K562 (cell line): ENCODE data around the gene ACTRT2. TPM values are rescaled to one million over a fixed set of nuclear protein-coding genes. Genes with fewer than 3 reads are reported as not detected.

Experiments used
- ATAC-seq: fragments of 200-7000 bp; cut with Tn5 transposase; 3 replicates; pipeline ENCODE4 v1.9.1; 2020; ENCODE audit warnings: moderate library complexity
- BruUV-seq: library from RNA; stranded (reverse); fragments of 400-500 nt; replicated peaks from 2 replicates; lab custom pipeline; 2021; lab: Mats Ljungman, UMichigan
- CTCF ChIA-PET: fragments of 300-600 bp; formaldehyde crosslinking; extraction: SDS; loops from one replicate; lab custom pipeline; 2021; ENCODE audit warnings: low intra/inter-chr PET ratio; lab: Yijun Ruan, JAX
- POLR2A ChIA-PET: fragments of 300-600, 350-650 bp; sonication (Branson Sonifier 250); formaldehyde crosslinking; extraction: SDS; loops from one replicate; lab custom pipeline; 2021; ENCODE audit warnings: antibody characterized with exemption, inconsistent platforms; lab: Yijun Ruan, JAX
- DNase-seq, 4 experiments: peaks; one replicate each; pipeline versions ENCODE4 v3.0.0 to v3.0.0-alpha.2; 2011 to 2018; ENCODE audit warnings: low spot score in 3 of 4, mixed read lengths in 3 of 4; ENCODE audit errors: extremely low read depth in 1 of 4
- FAIRE-seq: peaks from 2 replicates; lab custom pipeline; 2011; peaks lifted over from hg19 to GRCh38; lab: Jason Lieb, UNC
- H2AFZ ChIP-seq: 2 replicates; pipeline ENCODE4 v1.6.0; 2011; ENCODE audit warnings: low read depth, low read length, control low read depth, inconsistent platforms
- H3K27ac ChIP-seq: fragments of 200-600 bp; 3 replicates; pipeline ENCODE4 v1.8.0; 2011; ENCODE audit warnings: low read depth, mild to moderate bottlenecking, control low read depth, inconsistent platforms, low read length, moderate library complexity, mixed read lengths; ENCODE audit errors: extremely low read depth
- H3K27me3 ChIP-seq, 2 experiments: fragments of 300-600 bp in 1 of 2; 2 replicates in 1 of 2; 3 replicates in 1 of 2; pipeline versions ENCODE4 v1.6.0 to v1.8.0; 2011; ENCODE audit warnings: inconsistent platforms in 2 of 2, low read length in 2 of 2, mild to moderate bottlenecking in 1 of 2, mixed read lengths in 1 of 2, moderate library complexity in 1 of 2; ENCODE audit not compliant: control insufficient read depth in 2 of 2, insufficient read depth in 2 of 2
- H3K36me3 ChIP-seq: fragments of 300-600 bp; 3 replicates; pipeline ENCODE4 v1.8.0; 2011; ENCODE audit warnings: mild to moderate bottlenecking, low read length, inconsistent platforms; ENCODE audit not compliant: control insufficient read depth, insufficient read depth
- H3K4me1 ChIP-seq, 2 experiments: fragments of 200-600 bp in 1 of 2; replicated peaks in 1 of 2; 2 replicates in 1 of 2; 3 replicates in 1 of 2; pipeline versions ENCODE4 v1.5.1 to v1.8.0; 2011; ENCODE audit warnings: inconsistent platforms in 2 of 2, low read length in 2 of 2, mild to moderate bottlenecking in 1 of 2, mixed read lengths in 1 of 2, moderate library complexity in 1 of 2; ENCODE audit not compliant: control insufficient read depth in 2 of 2, insufficient read depth in 2 of 2
- H3K4me2 ChIP-seq: 2 replicates; pipeline ENCODE4 v1.6.1; 2011; ENCODE audit warnings: low read length, control low read depth, inconsistent platforms, mixed read lengths; ENCODE audit not compliant: insufficient read depth
- H3K4me3 ChIP-seq: fragments of 200-600 bp; sonication (generic), shearing (Covaris generic); 2 replicates; pipeline ENCODE4 v1.5.1; 2016; ENCODE audit warnings: control low read depth, inconsistent platforms
- H3K79me2 ChIP-seq: fragments of 200-600 bp; 3 replicates; pipeline ENCODE4 v1.8.0; 2011; ENCODE audit warnings: low read length, inconsistent platforms; ENCODE audit not compliant: control insufficient read depth, insufficient read depth
- H3K9ac ChIP-seq, 2 experiments: 2 replicates each; pipeline versions ENCODE4 v1.6.0 to v1.6.1; 2011; ENCODE audit warnings: low read depth in 2 of 2, low read length in 2 of 2, control low read depth in 1 of 2, inconsistent platforms in 1 of 2, mild to moderate bottlenecking in 1 of 2, mixed read lengths in 1 of 2; ENCODE audit not compliant: insufficient read depth in 1 of 2
- H3K9me1 ChIP-seq: one replicate; pipeline ENCODE4 v1.6.0; 2011; ENCODE audit warnings: inconsistent platforms, mild to moderate bottlenecking, low read length, moderate library complexity; ENCODE audit not compliant: control insufficient read depth, insufficient read depth
- H3K9me3 ChIP-seq: replicated peaks from 2 replicates; pipeline ENCODE4 v1.5.1; 2011; ENCODE audit warnings: low read depth, low read length, inconsistent platforms; ENCODE audit not compliant: control insufficient read depth, insufficient read depth
- H4K20me1 ChIP-seq: replicated peaks from 2 replicates; pipeline ENCODE4 v1.6.1; 2011; ENCODE audit warnings: low read length, inconsistent platforms, mixed read lengths; ENCODE audit not compliant: control insufficient read depth, insufficient read depth
- ARID1B ChIP-seq: fragments of 450-650 bp; IDR thresholded peaks from 2 replicates; pipeline ENCODE4 v1.6.1; 2016; ENCODE audit warnings: antibody characterized with exemption, mild to moderate bottlenecking, inconsistent platforms
- BRCA1 ChIP-seq, 2 experiments: fragments of 450-650 bp in 1 of 2; sonication (generic) in 1 of 2; formaldehyde crosslinking in 1 of 2; IDR thresholded peaks; 2 replicates each; pipeline versions ENCODE4 v1.5.0 to v1.6.1; 2017 to 2020; ENCODE audit warnings: mild to moderate bottlenecking in 1 of 2, missing genetic modification reagents in 1 of 2
- CAMTA2 ChIP-seq: fragments of 250-450 bp; sonication (Bioruptor Pico); conservative IDR thresholded peaks from 2 replicates; pipeline ENCODE4 v1.5.1; 2022
- EZH2 ChIP-seq: IDR thresholded peaks from 2 replicates; pipeline ENCODE4 v1.6.1; 2012; ENCODE audit warnings: low read depth, mild to moderate bottlenecking, inconsistent platforms, low read length, borderline replicate concordance
- POLR2AphosphoS2 ChIP-seq: IDR thresholded peaks from 2 replicates; pipeline ENCODE4 v1.6.1; 2012; ENCODE audit warnings: low read length, improper control_type of control experiment
- SP2 ChIP-seq: IDR thresholded peaks from 2 replicates; pipeline ENCODE4 v1.6.1; 2011; ENCODE audit warnings: mild to moderate bottlenecking, low read depth, low read length, moderate library complexity; ENCODE audit not compliant: poor library complexity, severe bottlenecking; ENCODE audit errors: extremely low read depth
- SREBF1 ChIP-seq: fragments of 150-350 bp; IDR thresholded peaks from 2 replicates; pipeline ENCODE4 v1.6.1; 2014; ENCODE audit warnings: antibody characterized with exemption, low read depth, low read length, borderline replicate concordance
- STAG1 ChIP-seq: sonication (generic); formaldehyde crosslinking; IDR thresholded peaks from 2 replicates; pipeline ENCODE4 v1.5.0; 2020; ENCODE audit warnings: missing genetic modification reagents, borderline replicate concordance
- XRCC4 ChIP-seq: IDR thresholded peaks from one replicate; pipeline ENCODE4 v1.6.1; 2011; ENCODE audit not compliant: insufficient read depth, insufficient read length; ENCODE audit errors: extremely low read depth
- ZBTB2 ChIP-seq: fragments of 450-650 bp; IDR thresholded peaks from 2 replicates; pipeline ENCODE4 v1.6.1; 2016; ENCODE audit warnings: antibody characterized with exemption
- ZNF146 ChIP-seq: IDR thresholded peaks from one replicate; pipeline ENCODE4 v1.6.1; 2018; ENCODE audit warnings: missing compliant biosample characterization; ENCODE audit not compliant: unreplicated experiment
- ZNF384 ChIP-seq: IDR thresholded peaks from 2 replicates; pipeline ENCODE4 v1.6.1; 2012; ENCODE audit warnings: low read depth, low read length, improper control_type of control experiment
- WGBS: fragments of 100-300 bp; shearing (Covaris generic); methylation state at CpG from one replicate; pipeline ENCODE4 v1.1.6; 2016; ENCODE audit warnings: low coverage, mixed read lengths; ENCODE audit not compliant: insufficient coverage; ENCODE audit errors: missing lambda C conversion rate; 5-methylcytosine and 5-hydroxymethylcytosine counted together
- in situ Hi-C: fragments of 300-500 bp; cut with MboI; formaldehyde crosslinking; loops from 4 replicates; pipeline ENCODE4 v1.15.0; 2018; ENCODE audit warnings: inconsistent platforms, mixed read lengths
- intact Hi-C: fragments of 100-400 bp; cut with micrococcal nuclease; formaldehyde crosslinking; loops from 2 replicates; pipeline ENCODE4 v1.14.2; 2022
- polyA plus RNA-seq, 8 experiments: library from polyadenylated mRNA; depleted of rRNA in 4 of 8; stranded (reverse) in 5 of 8; unstranded in 3 of 8; fragments of >200 nt; fragmentation: Nextera tagmentation in 2 of 8; fragmentation: Illumina TruSeq in 1 of 8; extraction: Ambion mirVana in 2 of 8; extraction: Trizol in 1 of 8; gene quantifications; 2 replicates each; pipeline versions ENCODE4 v1.2.1 to v1.2.3, GENCODE V29; 2011 to 2014; ENCODE audit warnings: inconsistent platforms in 1 of 8, missing spikeins in 1 of 8
- total RNA-seq, 7 experiments: library from RNA; depleted of rRNA in 6 of 7; stranded (reverse); fragments of >200 nt in 6 of 7; fragmentation: Illumina TruSeq in 2 of 7; extraction: Trizol in 2 of 7; gene quantifications; 2 replicates each; pipeline versions ENCODE4 v1.2.1 to v1.2.3, GENCODE V29; 2011 to 2021; ENCODE audit warnings: low replicate concordance in 1 of 7
- TF ChIP-seq, protein P1 (sequence below), 2 experiments: fragments of 450-650 bp in 1 of 2; IDR thresholded peaks; 2 replicates each; pipeline ENCODE4 v1.6.1; 2011 to 2017; ENCODE audit warnings: low read depth in 2 of 2, antibody characterized with exemption in 1 of 2, borderline replicate concordance in 1 of 2, low read length in 1 of 2, mild to moderate bottlenecking in 1 of 2, mixed read lengths in 1 of 2; ENCODE audit not compliant: control insufficient read depth in 1 of 2
- TF ChIP-seq, protein P2 (sequence below): fragments of 450-650 bp; IDR thresholded peaks from 2 replicates; pipeline ENCODE4 v1.6.1; 2017; ENCODE audit warnings: antibody characterized with exemption

The ACTRT2 gene
- total and polyA plus RNA-seq, 9 of the 15 experiments (the other 6 are each of a cell fraction or from before 2014, with no cell fraction given), result not detected

DNA sequence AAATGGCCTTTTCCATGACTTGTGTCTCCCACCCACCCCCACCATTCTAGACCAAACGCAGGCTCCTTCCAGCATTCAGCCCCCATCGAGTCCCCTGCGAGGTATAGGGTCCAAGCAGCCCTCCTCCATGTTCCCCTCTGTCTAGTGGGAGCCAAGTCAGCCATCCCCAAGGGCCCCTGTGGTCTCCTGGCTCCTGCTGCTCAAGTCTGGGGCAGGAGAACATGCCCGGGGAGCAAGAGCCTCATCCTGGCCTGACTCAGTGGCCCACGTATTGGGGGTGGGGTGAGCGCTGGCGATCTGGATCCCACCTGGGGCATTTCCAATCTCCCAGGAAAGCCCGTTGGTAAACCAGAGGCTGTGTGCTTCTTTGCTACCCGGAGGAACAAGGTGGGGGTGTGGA lies 43.6 kb downstream of the ACTRT2 start (continued):
- TF ChIP-seq, protein P1, sequence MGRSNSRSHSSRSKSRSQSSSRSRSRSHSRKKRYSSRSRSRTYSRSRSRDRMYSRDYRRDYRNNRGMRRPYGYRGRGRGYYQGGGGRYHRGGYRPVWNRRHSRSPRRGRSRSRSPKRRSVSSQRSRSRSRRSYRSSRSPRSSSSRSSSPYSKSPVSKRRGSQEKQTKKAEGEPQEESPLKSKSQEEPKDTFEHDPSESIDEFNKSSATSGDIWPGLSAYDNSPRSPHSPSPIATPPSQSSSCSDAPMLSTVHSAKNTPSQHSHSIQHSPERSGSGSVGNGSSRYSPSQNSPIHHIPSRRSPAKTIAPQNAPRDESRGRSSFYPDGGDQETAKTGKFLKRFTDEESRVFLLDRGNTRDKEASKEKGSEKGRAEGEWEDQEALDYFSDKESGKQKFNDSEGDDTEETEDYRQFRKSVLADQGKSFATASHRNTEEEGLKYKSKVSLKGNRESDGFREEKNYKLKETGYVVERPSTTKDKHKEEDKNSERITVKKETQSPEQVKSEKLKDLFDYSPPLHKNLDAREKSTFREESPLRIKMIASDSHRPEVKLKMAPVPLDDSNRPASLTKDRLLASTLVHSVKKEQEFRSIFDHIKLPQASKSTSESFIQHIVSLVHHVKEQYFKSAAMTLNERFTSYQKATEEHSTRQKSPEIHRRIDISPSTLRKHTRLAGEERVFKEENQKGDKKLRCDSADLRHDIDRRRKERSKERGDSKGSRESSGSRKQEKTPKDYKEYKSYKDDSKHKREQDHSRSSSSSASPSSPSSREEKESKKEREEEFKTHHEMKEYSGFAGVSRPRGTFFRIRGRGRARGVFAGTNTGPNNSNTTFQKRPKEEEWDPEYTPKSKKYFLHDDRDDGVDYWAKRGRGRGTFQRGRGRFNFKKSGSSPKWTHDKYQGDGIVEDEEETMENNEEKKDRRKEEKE (IDR thresholded peaks at IDR 0.05; ENCODE audit: borderline replicate concordance in 1 of 2, control insufficient read depth in 1 of 2, low read depth in 2 of 2, low read length in 1 of 2), result no peak
- TF ChIP-seq ZNF146 (CRISPR knock-in tag) (no peak), ZBTB2 (no peak)
- TF ChIP-seq, all 486 proteins: peak for 0

- H3K9ac ChIP-seq, result no peak overlapping the region
- H4K20me1 ChIP-seq, result no peaks in the 10 kb centered on the region
- ChIA-PET POLR2A (interaction anchor here (0.6 kb wide), 1 partner anchor 34 kb away, joined by 3 read pairs; no protein-coding TSS in a partner anchor), CTCF (interaction anchor here (0.7 kb wide), 1 partner anchor 255 kb away, joined by 3 read pairs; no protein-coding TSS in a partner anchor)
- no peaks in the 10 kb centered on the region for H3K9me3 ChIP-seq
- in situ Hi-C loops (no loop called here), intact Hi-C loops (no loop called here)
- peaks cover 0 to 15% of the 10 kb centered on the region in 2 experiments; a peak in 2 of 5 replicates for H3K27me3 ChIP-seq
- H3K79me2 ChIP-seq, result no peaks in the 10 kb centered on the region
- FAIRE-seq (no peak), ATAC-seq (no peak), DNase-seq (no peak)
- no peak overlapping the region for H2AFZ ChIP-seq
- no peak overlapping the region for H3K27ac ChIP-seq
- H3K9me1 ChIP-seq, result no peaks in the 10 kb centered on the region
- H3K4me1 ChIP-seq, result no peaks in the 10 kb centered on the region
- H3K36me3 ChIP-seq, result no peaks in the 10 kb centered on the region
- no peak overlapping the region for H3K4me2 ChIP-seq
- no TSS peak for BruUV-seq
- 0% methylated on average over 7 of the region's 8 CpGs for WGBS
- H3K4me3 ChIP-seq, result no peak overlapping the region
- TF ChIP-seq ZNF384 (no peak), CAMTA2 (no peak), SP2 (no peak), POLR2AphosphoS2 (no peak), BRCA1 (IDR thresholded peaks at IDR 0.05) (no peak), BRCA1 (CRISPR knock-in tag; IDR thresholded peaks at IDR 0.05) (no peak), EZH2 (no peak), SREBF1 (no peak), STAG1 (CRISPR knock-in tag) (no peak), XRCC4 (no peak), ARID1B (no peak)
- TF ChIP-seq, protein P2, sequence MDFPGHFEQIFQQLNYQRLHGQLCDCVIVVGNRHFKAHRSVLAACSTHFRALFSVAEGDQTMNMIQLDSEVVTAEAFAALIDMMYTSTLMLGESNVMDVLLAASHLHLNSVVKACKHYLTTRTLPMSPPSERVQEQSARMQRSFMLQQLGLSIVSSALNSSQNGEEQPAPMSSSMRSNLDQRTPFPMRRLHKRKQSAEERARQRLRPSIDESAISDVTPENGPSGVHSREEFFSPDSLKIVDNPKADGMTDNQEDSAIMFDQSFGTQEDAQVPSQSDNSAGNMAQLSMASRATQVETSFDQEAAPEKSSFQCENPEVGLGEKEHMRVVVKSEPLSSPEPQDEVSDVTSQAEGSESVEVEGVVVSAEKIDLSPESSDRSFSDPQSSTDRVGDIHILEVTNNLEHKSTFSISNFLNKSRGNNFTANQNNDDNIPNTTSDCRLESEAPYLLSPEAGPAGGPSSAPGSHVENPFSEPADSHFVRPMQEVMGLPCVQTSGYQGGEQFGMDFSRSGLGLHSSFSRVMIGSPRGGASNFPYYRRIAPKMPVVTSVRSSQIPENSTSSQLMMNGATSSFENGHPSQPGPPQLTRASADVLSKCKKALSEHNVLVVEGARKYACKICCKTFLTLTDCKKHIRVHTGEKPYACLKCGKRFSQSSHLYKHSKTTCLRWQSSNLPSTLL, result no peak
Observed at GRCh38 chr1:3065396-3065795, 44.1 kb downstream of the ACTRT2 start.
